GM19455 (cell line): Measurements from ENCODE around the gene RPS14.
"Not testable (repeated sequence)": the region's sequence is repeated elsewhere in the genome, so short reads cannot be mapped to it uniquely, and the experiment has no call there.

Experiments
- ATAC-seq: cut with Tn5 transposase; IDR thresholded peaks from one replicate; pipeline ENCODE4 v1.9.1; 2021; ENCODE audit not compliant: unreplicated experiment

The RPS14 gene

DNA sequence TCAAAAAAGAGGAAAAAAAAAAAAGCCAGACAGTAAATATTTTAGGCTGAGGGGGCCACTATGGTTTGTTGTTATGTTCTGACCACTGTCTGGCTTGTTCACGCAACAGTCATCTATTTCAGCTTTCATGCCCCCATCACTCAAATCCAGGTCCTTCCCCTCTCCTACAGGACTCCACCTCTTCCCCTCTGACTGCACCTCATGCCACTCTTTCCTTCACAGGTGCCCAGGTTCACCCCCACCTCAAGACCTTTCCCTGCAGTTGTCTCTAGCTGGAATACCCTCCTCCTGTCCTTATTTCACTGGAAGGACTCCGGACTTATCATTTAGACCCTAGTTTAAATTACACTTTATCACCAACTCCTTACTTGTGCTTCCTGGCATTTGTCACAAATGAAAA lies 3.5 kb downstream of the RPS14 start:
- no peak for ATAC-seq

DNA sequence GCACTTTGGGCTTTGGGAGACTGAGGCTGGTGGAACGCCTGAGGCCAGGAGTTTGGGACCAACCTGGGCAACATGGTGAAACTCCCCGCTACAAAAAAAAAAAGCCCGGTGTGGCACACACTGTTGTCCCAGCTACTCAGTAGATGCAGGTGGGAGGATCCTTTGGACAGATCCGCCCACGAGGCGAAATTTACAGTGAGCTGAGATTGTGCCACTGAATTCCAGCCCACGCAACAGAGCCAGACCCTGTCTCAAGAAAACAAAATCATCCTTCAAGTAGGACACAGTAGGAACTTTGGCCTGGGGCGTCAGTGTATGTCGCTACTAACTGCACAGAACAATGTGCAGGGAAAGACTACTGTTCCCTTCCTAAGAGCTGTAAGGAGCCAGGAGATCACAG lies 4.8 kb downstream of the RPS14 start:
- ATAC-seq = no peak

DNA sequence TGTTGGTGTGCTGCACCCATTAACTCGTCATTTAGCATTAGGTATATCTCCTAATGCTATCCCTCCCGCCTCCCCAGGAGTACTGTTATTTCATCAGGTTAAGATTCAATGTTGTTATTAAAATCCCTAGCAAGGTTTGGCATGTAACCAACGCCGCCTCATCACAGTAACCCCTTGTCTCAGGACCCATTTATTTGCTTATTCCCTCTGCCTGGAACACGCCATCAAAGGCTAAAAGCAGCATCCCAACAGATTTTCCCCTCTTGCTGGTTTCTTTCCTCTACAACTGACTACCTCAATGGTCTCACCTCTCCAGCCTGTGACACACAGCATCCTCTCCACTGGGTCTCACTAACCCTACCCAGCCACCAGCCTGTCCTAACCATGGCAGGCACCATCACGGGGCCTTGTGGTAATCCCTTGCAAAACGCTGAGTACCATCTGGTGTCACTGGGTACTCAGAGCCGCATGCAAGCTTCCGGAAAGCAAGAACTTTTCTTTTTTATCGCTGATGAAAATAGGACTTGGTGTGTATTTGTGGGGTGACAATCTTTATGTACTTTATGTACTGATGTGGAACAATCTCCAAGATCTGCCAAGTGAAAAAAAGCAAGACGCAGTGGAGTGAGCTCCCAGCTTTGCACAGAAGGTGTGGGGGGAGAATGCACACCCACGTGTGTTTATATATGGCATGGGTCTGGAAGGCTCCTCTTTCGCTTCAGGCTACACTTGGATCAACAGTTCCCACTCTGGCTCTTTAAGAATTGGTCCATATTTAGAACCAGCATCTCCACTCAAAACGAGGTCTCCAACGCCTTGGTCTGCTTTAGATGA lies 6.1 kb downstream of the RPS14 start:
- no peak for ATAC-seq

DNA sequence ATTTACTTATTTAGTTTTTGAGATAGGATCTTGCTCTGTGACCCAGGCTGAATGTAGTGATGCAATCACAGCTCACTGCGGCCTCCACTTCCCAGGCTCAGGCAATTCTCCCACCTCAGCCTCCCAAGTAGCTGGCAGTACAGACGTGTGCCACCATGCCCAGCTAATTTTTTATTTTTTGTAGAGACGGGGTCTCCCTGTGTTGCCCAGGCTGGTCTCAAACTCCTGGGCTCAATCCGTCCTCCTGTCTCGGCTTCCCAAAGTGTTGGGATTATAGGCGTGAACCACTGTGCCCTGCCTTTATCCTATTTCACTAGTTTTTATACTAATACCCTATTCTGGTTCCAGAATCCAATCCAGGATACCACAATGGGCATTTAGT lies 6.8 kb downstream of the RPS14 start:
- no peak for ATAC-seq

DNA sequence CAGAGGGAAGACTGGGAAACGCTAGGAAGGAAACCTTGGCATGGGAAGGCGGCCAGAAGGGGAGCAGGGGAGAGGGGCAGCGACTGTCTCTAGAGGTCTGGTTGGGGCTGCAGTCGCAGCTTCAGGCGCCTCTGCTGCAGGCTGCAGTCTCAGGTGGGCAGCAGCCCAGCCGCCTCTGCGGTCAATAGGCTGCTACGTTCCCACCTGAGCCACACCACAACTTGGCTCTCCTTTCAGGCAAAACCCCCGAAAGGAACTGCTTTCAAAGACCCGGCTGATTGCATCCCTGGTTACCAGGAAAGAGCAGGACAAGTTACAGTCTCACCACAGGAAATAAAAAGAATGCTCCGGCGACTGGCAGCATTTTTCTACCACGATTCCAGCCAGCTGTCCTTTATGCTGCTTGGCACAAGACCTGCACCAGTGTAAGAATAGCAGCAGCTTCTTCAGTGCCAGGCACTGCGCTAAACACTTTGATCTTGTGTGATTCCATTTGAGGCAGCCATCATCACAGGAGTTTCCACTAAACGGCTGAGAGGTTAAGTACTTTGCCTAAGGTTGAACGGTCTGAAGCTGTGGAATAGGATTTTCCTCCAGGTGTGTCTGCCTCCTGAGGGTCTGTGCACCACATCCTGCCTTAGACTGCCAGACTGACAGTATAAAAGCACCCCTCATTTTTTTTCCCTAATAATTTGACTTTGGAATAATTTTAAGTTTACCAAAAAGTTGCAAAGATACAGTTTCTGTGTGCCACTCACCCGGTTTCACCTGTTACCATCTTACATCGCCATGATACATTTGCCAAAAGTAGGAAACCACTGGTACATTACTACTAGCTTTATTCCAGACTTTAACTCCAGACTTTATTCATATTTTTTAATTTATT lies 7.5 kb downstream of the RPS14 start:
- no peak for ATAC-seq

DNA sequence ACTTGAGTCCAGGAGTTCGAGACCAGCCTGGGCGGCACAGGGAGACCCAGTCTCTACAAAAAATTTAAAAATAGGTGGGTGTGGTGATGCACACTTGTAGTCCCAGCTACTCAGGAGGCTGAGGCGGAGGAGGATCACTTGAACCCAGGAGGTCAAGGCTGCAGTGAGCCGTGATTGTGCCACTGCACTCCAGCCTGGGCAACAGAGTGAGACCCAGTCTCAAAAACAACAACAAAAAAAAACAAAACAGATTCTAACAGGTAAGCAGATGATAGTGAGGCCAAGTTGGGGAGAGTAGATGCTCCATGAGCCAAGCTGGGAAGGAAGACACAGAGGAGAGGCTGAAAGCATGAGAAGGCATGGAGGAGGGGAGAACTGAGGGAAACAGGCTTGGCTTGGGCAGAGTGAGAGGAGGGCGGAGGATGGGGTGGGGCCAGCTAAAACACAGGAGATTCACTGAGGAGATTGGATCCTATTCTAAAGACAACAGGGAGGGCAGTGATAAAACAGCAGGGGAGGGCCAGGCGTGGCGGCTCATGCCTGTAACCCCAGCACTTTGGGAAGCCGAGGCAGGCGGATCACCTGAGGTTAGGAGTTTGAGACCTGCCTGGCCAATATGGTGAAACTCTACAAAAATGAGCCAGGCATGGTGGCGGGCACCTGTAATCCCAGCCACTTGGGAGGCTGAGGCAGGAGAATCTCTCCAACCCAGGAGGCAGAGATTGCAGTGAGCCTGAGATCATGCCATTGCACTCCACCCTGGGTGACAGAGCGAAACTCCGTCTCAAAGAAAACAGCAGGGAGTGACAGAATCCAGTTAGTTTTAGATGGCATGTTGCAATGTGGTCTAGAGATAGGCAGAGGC lies 8.4 kb downstream of the RPS14 start:
- ATAC-seq = no peak

DNA sequence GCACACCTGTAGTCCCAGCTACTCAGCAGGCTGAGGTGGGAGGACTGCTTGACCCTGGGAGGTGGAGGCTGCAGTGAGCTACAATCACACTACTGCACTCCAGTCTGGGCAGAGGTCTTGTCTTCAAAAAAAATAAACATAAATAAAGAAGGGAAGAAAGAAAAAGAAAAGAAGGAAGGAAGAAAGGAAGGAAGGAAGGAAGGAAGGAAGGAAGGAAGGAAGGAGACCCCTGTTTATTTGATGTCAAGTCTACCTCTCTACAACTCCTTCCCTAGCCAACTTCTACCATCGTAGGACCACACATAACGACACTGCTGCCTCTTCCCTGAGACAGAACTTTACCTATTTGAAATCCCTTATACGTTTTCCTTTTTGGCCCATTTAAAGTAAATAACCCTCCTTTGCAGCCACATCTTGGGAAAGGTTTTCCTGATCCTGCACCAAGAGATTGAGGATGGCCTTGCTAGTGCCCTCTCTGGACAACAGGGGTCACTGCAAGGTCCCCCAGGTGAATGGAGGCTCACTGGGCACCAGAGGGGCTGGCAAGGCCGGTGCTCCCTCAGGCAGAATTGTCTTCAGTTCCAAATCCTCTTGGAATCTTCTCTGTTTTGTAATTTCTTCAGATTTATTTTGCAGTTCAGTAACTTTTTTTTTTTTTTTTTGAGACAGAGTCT lies 10.5 kb downstream of the RPS14 start:
- ATAC-seq = no peak

DNA sequence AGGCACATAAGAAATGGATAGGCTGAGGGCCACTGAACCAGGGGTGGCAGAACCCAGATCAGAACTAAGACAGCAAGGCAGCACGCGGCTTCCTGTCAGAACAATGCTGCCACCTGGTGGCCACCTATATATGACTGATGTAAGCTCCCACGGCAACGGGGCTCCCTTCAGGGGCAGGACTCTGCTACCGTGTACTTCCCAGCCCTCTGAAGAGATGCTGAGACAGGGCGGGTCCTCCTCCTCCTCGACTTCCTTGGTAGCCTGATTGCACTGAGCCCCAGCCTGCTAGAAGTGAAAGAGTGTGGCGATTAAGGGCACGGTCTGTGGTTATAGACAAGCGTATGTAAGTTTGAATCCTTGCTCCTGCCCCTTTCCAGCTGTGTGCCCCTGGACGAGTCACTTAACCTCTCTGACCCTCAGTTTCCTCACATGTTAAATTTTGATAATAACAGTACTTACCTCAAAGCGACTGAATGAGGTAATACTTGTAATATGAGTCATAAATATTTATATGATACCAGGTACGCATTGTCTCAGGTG lies 13.3 kb downstream of the RPS14 start:
- peak; percentile 97 for ATAC-seq

DNA sequence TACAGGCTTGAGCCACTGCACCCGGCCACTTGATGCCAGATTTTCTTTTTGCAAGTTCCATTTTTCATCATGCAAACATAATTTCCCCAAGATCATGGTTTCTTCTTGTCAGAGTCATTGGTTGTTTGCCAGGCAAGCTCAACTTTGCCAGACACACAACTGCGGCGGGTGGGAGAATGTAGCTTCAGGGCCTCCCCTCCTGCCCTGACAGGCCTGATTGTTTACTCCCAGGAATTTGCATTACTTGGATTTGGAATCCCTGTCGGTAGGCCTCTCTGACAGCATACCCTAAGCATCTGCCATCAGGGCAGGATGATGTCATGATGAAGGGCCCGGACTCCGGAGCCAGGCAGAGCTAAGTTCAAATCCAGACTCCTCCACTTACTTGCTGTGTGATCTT lies 15.1 kb downstream of the RPS14 start:
- ATAC-seq = no peak

DNA sequence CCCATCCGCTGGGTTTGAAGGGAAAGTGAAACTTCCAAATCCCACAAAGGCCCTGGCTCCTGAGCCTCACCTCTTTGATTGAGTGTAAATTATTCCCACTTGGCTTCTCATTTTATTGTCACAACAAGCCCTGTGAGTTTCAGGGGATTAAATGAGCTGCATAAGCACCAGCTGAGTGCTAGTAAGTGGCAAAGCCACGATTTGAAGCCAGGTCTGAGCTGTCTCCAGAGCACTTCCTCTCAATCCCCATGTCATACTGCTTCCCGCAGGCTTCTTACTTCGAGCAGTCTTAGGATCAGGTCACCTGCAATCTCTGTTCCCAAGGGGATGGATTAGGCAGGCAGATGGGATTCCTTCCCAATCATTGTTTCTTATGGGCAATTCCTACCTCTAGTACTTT lies 18.0 kb downstream of the RPS14 start:
- no peak for ATAC-seq

DNA sequence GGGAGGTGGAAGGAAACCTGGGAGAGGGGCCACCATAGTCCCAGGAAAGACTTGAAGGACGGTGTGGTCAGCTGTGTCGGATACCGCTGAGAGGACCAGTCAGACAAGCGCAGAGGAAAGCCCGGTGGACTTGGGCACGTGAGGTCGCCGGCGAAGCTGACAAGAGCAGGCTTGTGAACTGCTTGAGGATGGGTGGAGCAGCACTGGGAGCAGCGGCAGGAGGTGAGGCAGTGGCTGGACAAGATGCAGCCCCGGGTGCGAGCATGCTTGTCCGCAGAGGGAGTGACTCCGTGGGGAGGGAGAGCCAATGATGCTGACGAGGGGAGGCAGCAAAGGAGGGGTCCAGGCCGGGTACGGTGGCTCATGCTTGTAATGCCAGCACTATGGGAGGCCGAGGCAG lies 18.5 kb downstream of the RPS14 start:
- ATAC-seq = no peak

DNA sequence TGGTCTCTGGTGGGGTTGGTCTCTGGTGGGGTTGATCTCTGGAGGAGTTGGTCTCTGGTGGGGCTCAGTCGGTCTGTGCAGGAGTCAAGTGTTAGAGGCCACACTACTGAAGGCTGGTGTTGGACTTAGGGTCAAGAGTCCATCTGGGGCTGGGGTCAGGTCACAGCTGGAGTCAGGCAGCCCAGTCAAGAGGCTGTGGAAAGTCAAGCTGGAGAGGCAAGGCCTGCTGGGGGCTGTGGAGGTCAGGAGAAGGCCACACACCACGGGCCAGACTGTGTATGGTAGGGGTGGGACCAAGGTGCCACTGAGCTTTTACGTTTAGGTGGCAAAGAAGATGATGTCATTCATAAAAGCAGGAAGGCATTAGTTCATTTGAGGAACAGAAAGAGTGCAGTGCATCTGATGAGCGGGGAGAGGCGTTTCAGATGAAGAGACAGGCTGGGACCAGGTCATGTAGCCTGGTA lies 20.1 kb downstream of the RPS14 start:
- no peak for ATAC-seq

DNA sequence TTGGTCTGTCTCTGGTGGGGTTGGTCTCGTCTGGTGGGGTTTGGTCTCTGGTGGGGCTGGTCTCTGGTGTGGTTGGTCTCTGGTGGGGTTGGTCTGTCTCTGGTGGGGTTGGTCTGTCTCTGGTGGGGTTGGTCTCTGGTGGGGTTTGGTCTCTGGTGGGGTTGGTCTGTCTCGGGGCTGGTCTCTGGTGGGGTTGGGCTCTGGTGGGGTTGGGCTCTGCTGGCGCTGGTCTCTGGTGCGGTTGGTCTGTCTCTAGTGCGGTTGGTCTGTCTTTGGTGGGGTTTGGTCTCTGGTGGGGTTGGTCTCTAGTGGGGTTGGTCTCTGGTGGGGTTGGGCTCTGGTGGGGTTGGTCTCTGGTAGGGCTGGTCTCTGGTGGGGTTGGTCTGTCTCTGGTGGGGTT lies 20.6 kb downstream of the RPS14 start:
- no peak for ATAC-seq

DNA sequence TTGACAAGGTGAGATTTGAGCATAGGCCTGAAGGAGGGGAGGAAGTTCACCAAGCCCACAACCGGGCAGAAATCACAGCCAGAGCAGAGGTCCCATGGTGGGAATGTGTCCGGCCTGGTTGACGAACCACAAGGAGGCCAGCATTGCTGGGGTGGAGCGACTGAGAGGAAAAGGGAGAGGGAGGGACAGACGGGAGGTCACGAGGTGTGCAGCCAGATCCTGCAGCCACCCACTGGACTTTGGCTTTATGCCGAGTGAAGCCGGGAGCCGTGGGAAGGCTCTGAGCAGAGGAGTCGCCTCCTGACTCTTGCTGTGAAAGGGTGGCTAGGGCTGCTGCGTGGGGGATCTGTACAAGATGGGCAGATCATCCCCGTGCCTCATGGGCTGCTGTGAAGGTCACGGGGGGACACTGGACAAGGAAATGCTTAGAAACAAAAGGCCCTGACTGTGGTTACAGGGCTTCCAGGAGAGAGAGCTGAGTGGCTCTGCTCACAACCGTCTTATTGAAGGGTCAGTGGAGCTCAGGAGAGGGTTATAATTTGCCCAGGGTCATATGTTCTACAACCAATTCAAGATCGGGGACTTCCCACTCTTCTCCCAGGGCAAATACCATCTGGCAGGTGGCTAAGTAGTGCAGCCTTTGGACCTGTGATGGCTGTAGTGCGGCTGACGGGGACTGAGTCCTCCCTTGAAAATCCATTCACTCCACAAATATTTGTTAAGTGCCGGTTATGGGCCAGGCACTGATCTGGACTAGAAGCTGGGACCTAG lies 21.2 kb downstream of the RPS14 start:
- no peak for ATAC-seq

DNA sequence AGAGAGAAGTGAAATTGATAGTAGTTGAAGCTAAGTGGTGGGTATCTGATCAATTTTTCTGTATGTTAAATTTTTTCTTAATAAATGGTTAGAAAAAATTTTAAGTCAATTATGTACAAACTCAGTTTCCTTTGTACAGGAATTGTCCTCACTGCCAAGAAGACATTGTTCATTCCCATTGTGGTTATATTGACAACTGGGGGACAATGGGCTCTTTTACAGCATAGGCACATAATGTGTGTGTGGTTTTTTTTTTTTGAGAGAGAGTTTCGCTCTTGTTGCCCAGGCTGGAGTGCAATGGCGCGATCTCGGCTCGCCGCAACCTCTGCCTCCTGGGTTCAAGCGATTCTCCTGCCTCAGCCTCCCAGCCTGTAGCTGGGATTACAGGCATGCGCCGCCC lies 23.4 kb downstream of the RPS14 start:
- not testable (repeated sequence) for ATAC-seq

DNA sequence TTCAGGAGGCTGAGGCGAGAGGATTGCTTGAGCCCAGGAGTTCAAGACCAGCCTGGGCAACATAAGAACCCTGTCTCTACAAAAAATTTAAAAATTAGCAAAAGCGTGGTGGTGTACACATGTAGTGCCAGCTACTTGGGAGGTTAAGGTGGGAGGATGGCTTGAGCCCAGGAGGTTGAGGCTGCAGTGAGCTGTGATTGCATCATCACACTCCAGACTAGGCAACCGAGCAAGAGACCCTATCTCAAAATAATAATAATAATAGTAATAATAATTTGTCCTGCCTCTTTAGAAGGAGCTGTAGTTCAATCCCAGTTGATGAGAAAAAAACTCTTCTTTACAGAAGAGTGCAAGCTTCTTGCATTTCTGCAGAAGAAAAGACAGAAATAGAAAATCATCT lies 26.8 kb downstream of the RPS14 start:
- ATAC-seq = no peak

DNA sequence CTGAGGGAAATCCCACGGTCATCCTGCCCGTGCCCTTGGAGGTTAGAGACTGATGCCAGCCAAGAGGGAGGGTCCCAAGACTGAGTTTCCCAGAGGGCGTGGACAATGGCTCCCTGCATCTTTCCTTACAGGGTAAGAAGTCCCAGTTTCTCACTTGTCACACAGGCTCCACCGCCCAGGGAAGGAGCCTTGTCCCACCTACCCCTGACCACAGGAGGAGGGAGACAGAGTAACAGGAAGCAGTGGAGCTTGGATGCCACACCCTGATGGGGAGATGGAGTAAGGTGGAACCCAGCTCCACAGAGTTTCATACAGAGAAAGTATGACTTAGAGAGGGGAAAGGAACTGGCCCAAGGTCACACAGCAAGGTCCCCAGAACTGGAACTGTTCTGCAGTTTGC lies 27.5 kb downstream of the RPS14 start:
- ATAC-seq = no peak

DNA sequence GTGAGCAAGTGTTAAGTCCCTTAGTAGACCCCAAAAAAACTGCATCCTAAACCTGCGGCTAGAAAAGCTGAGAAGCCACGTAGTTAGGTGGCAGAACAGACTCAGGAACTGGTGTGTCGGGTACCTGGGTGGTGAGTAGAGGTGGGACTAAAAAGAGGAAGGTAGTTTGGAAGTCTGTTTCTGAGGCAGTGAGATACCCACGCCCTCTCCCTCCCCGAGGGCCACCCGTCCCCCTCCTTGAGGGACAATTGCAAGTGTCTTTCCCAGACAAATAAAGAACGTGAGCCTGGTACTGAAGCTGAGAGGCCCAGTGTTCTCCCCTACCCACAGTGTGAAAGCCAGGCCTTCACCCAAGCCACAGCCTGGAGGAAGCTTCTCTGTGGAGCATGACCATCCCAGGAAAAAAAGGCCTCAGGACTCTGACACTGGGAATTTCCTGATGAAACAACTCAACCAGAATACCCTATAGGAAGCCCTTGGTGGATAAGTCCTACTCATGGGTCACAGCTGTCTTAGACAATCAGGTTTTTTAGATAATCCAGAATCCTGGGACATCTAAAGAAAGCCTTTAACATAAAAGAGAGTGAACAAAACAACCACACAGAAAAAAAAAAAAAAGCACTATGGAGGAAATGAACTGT lies 29.8 kb downstream of the RPS14 start:
- ATAC-seq = no peak
